DND-41 (cell line): ENCODE data around the gene PACSIN1.

Experiments used
- ATAC-seq: fragments of 200-7000 bp; cut with Tn5 transposase; 3 replicates; pipeline ENCODE4 v1.9.1; 2021; ENCODE audit warnings: low read depth; ENCODE audit not compliant: insufficient read depth
- DNase-seq: peaks from one replicate; pipeline ENCODE4 v3.0.0-alpha.2; 2020
- H2AFZ ChIP-seq: 2 replicates; pipeline ENCODE4 v1.6.0; 2012; ENCODE audit warnings: low read depth, low read length
- H3K27ac ChIP-seq: 2 replicates; pipeline ENCODE4 v1.5.1; 2012; ENCODE audit warnings: low read length, inconsistent platforms
- H3K27me3 ChIP-seq: fragments of 200-600 bp; sonication (generic); 2 replicates; pipeline ENCODE4 v1.6.0; 2012; ENCODE audit warnings: low read length, mild to moderate bottlenecking, inconsistent platforms; ENCODE audit not compliant: insufficient read depth, poor library complexity
- H3K36me3 ChIP-seq: 2 replicates; pipeline ENCODE4 v1.5.1; 2012; ENCODE audit warnings: low read length, inconsistent platforms; ENCODE audit not compliant: insufficient read depth
- H3K4me1 ChIP-seq: 2 replicates; pipeline ENCODE4 v1.5.1; 2012; ENCODE audit warnings: mild to moderate bottlenecking, low read length; ENCODE audit not compliant: insufficient read depth
- H3K4me2 ChIP-seq: 2 replicates; pipeline ENCODE4 v1.6.0; 2012; ENCODE audit warnings: mild to moderate bottlenecking, moderate library complexity, low read length, inconsistent platforms; ENCODE audit not compliant: insufficient read depth
- H3K4me3 ChIP-seq, 2 experiments: fragments of 200-600 bp in 1 of 2; shearing (Covaris generic) in 1 of 2; 2 replicates each; pipeline ENCODE4 v1.5.1; 2012 to 2016; ENCODE audit warnings: inconsistent platforms in 2 of 2, low read length in 2 of 2, mild to moderate bottlenecking in 2 of 2, low read depth in 1 of 2, moderate library complexity in 1 of 2
- H3K79me2 ChIP-seq: 2 replicates; pipeline ENCODE4 v1.6.0; 2012; ENCODE audit warnings: low read length, inconsistent platforms; ENCODE audit not compliant: insufficient read depth
- H3K9ac ChIP-seq: 2 replicates; pipeline ENCODE4 v1.6.0; 2012; ENCODE audit warnings: low read depth, mild to moderate bottlenecking, inconsistent platforms, low read length, moderate library complexity
- H3K9me3 ChIP-seq: 2 replicates; pipeline ENCODE4 v1.5.1; 2012; ENCODE audit warnings: low read length, moderate library complexity, mild to moderate bottlenecking, inconsistent platforms; ENCODE audit not compliant: insufficient read depth, severe bottlenecking
- H4K20me1 ChIP-seq: 2 replicates; pipeline ENCODE4 v1.6.0; 2012; ENCODE audit warnings: low read length; ENCODE audit not compliant: insufficient read depth
- CTCF ChIP-seq: IDR thresholded peaks from 2 replicates; pipeline ENCODE4 v1.5.1; 2012; ENCODE audit warnings: borderline replicate concordance, low read length, moderate library complexity, mild to moderate bottlenecking; ENCODE audit not compliant: poor library complexity, severe bottlenecking; ENCODE audit errors: extremely low read depth
- EZH2 ChIP-seq: IDR thresholded peaks from 3 replicates; pipeline ENCODE4 v1.6.1; 2012; ENCODE audit warnings: borderline replicate concordance, low read depth, mild to moderate bottlenecking, moderate library complexity, low read length, inconsistent platforms; ENCODE audit not compliant: severe bottlenecking

Gene PACSIN1

GRCh38 chr6:34563513-34563870, 97.6 kb downstream of the PACSIN1 start:
- H3K27me3 ChIP-seq: no peaks in the 10 kb centered on the region
- DNase-seq: no peak
- no peak overlapping the region for H3K27ac ChIP-seq
- no peak overlapping the region for H3K9ac ChIP-seq
- H3K4me1 ChIP-seq: no peaks in the 10 kb centered on the region
- no peak for ATAC-seq
- no peak overlapping the region for H2AFZ ChIP-seq
- TF ChIP-seq CTCF: no peak
- TF ChIP-seq EZH2: no peak
- H4K20me1 ChIP-seq: 0 out of 2 replicates have a peak, but pooled peaks cover 3% of the 10 kb centered on the region
- H3K4me3 ChIP-seq: no peak overlapping the region
- peaks cover under 1% of the 10 kb centered on the region for H3K9me3 ChIP-seq
- H3K79me2 ChIP-seq: no peaks in the 10 kb centered on the region
- no peaks in the 10 kb centered on the region for H3K36me3 ChIP-seq
- no peak overlapping the region for H3K4me2 ChIP-seq

GRCh38 chr6:34564181-34564580, 98.3 kb downstream of the PACSIN1 start:
- H3K4me1 ChIP-seq: no peaks in the 10 kb centered on the region
- ATAC-seq (no peak), DNase-seq (no peak)
- H3K4me3 ChIP-seq: no peak overlapping the region
- H3K9me3 ChIP-seq: no peaks in the 10 kb centered on the region
- H3K27ac ChIP-seq: no peak overlapping the region
- H4K20me1 ChIP-seq: 0 out of 2 replicates have a peak, but pooled peaks cover 3% of the 10 kb centered on the region
- H2AFZ ChIP-seq: no peak overlapping the region
- H3K4me2 ChIP-seq: no peak overlapping the region
- no peak overlapping the region for H3K9ac ChIP-seq
- no peaks in the 10 kb centered on the region for H3K79me2 ChIP-seq
- no peaks in the 10 kb centered on the region for H3K36me3 ChIP-seq
- TF ChIP-seq CTCF (no peak), EZH2 (no peak)
- H3K27me3 ChIP-seq: no peaks in the 10 kb centered on the region

- ATAC-seq: no peak
- no peak overlapping the region for H3K27ac ChIP-seq
- no peaks in the 10 kb centered on the region for H3K79me2 ChIP-seq
- no peaks in the 10 kb centered on the region for H3K9me3 ChIP-seq
- TF ChIP-seq EZH2: no peak
- TF ChIP-seq CTCF: no peak
- no peaks in the 10 kb centered on the region for H3K4me1 ChIP-seq
- H2AFZ ChIP-seq: no peak overlapping the region
- no peak overlapping the region for H3K4me3 ChIP-seq
- no peak overlapping the region for H3K9ac ChIP-seq
- no peak overlapping the region for H3K4me2 ChIP-seq
- peaks cover 3% of the 10 kb centered on the region; the same call in 1 of the 2 replicates for H4K20me1 ChIP-seq
- H3K27me3 ChIP-seq: no peaks in the 10 kb centered on the region
- no peaks in the 10 kb centered on the region for H3K36me3 ChIP-seq
- DNase-seq: no peak
Measured at GRCh38 chr6:34565722-34566137, 99.9 kb downstream of the PACSIN1 start.

GRCh38 chr6:34566830-34567546, 101.1 kb downstream of the PACSIN1 start:
- H3K9me3 ChIP-seq: no peaks in the 10 kb centered on the region
- no peaks in the 10 kb centered on the region for H3K4me1 ChIP-seq
- no peaks in the 10 kb centered on the region for H3K36me3 ChIP-seq
- no peak overlapping the region for H3K4me3 ChIP-seq
- no peak overlapping the region for H3K27ac ChIP-seq
- no peaks in the 10 kb centered on the region for H3K79me2 ChIP-seq
- no peak for TF ChIP-seq CTCF
- no peak for TF ChIP-seq EZH2
- DNase-seq (no peak), ATAC-seq (no peak)
- no peak overlapping the region for H2AFZ ChIP-seq
- no peak overlapping the region for H3K4me2 ChIP-seq
- peaks cover 3% of the 10 kb centered on the region; the same call in 1 of the 2 replicates for H4K20me1 ChIP-seq
- H3K27me3 ChIP-seq: no peaks in the 10 kb centered on the region
- H3K9ac ChIP-seq: no peak overlapping the region
